HG03521 (cell line): ENCODE data around the gene TMEM120B.
"Not testable (repeated sequence)": the region's sequence is repeated elsewhere in the genome, so short reads cannot be mapped to it uniquely, and the experiment has no call there.

Experiments used
- ATAC-seq: cut with Tn5 transposase; IDR thresholded peaks from one replicate; pipeline ENCODE4 v1.9.1; 2021; ENCODE audit warnings: mild to moderate bottlenecking, moderate library complexity; ENCODE audit not compliant: unreplicated experiment

TMEM120B gene

DNA sequence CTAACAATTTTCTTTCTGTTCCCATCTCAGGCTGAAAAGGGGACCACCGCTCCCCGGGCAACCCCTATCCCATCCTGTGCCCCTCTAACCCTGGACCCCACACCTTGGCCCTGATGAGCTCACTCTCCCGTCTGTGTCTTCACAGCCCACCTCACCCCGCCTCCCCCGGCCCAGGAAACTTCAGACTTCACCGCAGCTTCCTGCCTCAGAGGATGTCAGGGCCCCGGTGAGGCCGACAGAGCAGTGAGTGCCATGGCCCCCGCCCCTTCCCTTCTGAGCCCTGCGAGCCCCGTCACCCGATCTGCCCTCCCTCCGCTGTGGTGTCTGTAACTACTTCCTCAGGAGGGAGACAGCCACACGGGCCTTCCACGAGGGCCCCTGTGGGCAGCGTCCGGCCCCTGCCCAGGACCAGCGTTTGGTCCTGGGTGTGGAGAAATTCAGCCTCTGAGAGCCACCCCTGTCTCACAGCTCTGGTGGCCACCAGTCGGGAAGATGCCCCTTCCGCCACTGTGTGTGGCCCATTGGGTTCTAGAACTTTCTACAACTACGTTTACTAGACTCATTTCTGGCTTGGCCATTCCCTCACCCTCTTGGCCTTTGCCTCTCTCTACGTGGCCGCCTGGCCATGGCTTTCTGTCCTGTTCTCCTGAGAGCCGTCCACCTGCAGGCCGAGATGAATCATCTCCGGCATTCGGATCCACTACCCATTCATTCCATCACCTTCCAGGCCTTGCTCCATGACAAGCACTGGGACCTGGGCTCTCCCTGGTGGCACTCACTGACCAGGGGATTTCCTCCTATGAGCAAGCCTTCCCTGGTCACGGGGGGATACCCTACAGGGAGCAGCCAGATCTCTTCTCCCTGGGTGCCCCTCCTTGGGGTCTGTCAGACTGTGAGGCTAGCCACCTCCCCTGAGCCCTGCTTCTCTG lies 77.5 kb downstream of the TMEM120B start:
- ATAC-seq = peak; percentile 34

DNA sequence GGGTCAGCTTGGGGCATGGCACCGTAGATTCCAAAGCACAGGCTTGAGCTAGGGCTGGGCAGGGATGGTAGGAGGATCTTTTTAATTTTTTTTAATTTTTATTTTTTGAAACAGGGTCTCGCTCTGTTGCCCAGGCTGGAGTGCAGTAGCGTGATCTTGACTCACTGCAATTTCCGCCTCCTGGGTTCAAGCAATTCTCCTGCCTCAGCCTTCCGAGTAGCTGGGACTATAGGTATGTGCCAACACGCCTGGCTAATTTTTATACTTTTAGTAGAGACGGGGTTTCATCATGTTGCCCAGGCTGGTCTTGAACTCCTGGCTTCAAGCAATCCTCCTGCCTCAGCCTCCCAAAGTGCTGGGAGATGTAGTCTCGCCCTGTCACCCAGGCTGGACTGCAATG lies 78.2 kb downstream of the TMEM120B start:
- ATAC-seq = not testable (repeated sequence)

GRCh38 chr12:121791671-121792551 lies 79.4 kb downstream of the TMEM120B start:
- no peak for ATAC-seq

DNA sequence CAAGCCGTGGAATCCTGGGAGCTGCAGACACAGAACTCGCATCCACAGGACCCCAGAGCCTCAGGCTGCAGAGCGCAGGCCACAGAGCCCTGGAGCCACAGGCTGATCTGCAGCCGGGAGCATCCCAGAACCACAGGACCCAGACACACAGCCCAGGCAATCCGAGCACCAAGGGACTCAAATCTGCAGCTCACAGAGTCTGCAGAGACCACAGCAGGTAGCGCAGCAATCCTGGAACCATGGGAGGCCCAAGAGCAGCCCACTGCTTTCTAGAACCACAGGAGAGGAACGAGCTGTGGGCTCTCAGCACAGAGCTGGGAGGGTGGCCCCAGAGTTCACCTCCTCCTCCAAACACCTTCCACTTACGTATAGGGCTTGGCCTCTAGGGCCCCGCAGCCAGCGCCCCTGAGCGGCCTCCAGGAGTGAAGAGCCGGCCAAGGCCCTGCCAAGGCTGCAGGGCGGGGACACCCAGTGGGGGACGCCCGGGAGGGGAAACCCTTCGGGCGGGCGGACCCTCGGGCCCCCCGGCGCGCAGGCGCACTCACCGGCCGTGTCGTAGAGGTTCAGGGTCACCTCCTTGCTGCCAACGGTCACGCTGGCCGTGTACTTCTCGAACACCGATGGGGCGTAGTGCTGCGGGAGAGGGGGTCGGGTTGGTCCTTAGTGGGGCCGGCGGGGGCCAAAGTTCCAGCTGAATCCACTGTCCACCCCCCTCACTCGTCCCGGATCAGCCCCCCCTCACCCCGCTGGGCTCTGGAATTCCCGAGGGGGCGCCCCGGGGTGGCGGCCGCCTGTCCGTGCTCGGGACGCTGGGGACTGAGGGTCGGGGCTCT lies 80.3 kb downstream of the TMEM120B start:
- ATAC-seq = no peak

DNA sequence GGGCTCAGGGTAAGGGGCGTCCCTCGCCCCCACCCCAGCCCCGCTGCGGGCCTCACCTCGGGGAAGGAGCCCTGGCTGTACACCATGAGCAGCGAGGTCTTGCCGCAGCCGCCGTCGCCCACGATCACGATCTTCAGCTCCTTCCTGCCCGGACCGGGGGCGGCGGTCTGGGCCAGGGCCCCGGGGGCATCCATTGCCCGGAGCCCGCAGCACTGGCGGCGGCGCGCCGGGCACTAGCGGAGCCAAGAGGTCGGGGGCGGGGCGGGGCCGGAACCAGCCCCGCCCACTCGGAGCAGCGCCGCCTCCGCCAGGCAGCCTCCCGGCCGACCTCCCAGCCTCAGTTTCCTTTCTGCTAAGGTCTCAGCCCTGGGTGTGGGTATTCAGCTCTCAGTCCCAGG lies 80.9 kb downstream of the TMEM120B start, which contains the start of gene RHOF:
Gene RHOF (minus strand): TSS at position 249 of the 398 bp plus-strand sequence. CDS start 55 bp downstream, at position 194.
- ATAC-seq = peak; percentile 23

- peak; percentile 55 for ATAC-seq
Measured at GRCh38 chr12:121793838-121794533, 81.4 kb downstream of the TMEM120B start.

GRCh38 chr12:121794534-121795033 lies 82.0 kb downstream of the TMEM120B start:
- ATAC-seq = no peak

DNA sequence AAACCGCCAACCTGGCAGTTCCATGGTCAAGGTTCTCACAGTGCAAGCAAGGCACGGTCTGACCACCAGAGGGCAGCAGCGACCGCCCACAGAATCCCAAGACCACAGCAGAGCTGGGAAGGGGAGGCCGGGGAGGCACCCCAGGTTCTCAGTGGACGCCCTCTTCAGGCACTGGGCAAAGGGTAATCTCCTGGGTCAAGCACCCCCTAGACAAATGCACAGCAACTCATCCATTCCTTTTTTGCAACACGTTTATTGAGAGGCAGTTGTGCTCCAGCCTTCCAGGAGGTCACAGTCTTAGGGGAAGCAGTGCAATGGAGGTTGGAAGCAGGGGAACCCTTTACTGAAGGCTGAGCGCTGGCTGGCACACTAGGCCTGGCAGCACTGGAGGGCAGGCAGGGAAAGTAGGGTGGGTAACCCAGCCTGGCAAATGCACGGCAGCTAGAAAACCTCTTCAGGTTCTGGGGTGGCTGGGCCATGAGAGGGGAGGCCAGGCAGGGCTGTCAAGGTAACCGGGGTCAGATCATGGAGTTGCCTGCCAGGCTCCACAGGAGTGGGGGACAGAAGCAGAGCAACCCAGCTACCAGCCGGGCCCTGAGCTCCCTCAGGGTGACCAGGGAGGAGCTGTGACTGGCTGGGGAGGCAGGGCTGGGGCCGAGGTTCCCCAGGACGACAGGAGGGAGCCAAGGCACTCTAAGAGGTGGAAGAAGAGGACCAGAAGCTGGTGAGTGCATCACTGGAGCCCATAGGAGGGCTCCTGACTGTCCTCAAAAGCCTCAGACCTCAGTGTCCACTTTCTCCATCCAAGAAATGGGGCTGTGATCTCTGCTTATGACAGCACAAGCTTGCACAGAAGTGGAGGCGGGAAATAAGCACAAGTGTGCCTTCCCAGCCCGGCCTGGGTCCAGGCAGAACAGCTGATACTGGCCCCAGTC lies 82.7 kb downstream of the TMEM120B start:
- ATAC-seq = no peak

GRCh38 chr12:121796855-121797751 lies 84.6 kb downstream of the TMEM120B start:
- ATAC-seq = no peak

GRCh38 chr12:121797937-121798786 lies 85.6 kb downstream of the TMEM120B start:
- ATAC-seq = no peak

- no peak for ATAC-seq
Measured at GRCh38 chr12:121798787-121799155, 86.2 kb downstream of the TMEM120B start.

DNA sequence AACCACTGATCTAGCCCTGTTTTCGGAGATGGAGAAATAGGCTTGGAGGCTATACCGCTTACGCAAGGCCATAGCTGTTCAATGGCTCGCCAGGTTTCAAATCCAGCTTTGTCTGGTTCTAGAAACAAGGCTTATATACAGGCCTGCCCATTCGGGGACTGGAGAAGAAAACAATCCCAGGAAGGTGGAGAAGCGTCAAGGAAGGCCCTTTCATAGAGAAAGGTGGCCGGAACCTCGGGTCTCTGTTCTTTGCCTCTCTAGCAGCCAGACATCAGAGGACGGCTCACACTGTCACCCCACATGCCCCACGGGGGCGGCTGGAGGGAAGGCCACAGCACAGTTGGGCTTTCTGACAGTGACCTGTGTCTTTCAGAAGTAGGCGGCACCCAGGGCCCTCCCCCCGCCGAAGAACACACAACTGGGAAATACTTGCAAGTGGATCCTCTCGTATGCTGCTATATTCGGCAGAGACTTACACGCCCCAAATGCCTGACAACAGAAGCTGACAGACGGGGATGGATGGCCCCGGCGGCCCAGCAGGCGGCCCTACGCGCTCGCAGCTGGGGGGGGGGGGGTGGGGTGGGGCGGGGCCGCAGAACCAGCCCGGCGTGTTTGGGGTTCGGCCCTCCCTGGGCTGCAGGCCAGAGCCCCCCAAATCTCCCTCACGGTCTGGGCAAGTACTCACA lies 86.7 kb downstream of the TMEM120B start:
- ATAC-seq = no peak

DNA sequence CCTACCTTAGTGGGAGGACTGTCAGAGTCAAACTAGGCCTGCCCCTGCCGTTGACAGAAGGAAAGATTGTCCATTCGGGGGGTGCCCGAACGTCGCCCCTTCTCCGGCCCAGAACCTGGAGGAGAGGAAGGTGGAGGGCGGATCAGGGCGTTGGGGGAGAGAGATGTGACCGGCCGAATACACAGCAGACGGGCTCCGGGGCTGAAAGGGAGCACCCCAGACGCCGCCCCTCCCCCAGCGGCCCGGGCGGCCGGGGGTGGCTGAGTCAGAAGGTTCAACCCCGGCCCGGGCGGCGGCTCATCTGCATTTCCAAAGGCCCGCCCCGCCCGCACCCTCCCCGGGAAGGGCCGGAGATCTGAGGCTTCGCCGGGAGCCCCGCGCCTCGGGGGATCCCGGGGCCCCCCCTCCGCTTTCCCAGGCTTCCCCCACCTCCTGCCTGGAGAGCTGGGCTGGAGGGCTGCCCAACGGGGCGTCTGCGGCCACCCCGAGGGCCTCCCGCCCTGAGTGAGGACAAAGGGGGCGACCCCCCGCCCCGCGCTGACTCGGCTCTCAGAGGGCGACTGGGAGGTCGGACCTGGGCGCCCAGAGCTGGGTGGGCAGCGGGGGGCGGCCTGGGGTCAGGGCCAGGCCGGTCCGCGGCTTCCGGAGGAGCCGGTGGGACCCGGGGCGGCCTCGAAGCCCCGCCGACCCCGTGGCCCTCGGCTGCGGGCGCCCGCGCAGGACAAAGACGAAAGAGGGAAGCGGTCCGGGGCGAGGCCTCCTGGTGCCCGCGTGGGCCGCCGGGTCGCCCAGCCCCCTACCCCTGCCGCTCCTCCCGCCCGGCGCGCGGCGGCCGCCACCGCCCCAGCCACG lies 87.5 kb downstream of the TMEM120B start:
- no peak for ATAC-seq

GRCh38 chr12:121800694-121801594 lies 88.4 kb downstream of the TMEM120B start:
- no peak for ATAC-seq
